ENCODE measurements around the gene CA12.

The CA12 gene

GRCh38 chr15:63389902-63390670 lies 8.4 kb upstream of the CA12 start:
- Histone ChIP-seq H3K9ac (ENCODE audit: low read length) (no peak overlapping the region), H2BK12ac (ENCODE audit: low read length in 2 of 2) (no peak overlapping the region), H4K91ac (ENCODE audit: low read length) (no peak overlapping the region), H3K14ac (ENCODE audit: low read length in 2 of 2) (no peak overlapping the region), H3K23ac (ENCODE audit: low read length in 2 of 2) (no peak overlapping the region), H3K4me1 (ENCODE audit: control insufficient read depth, insufficient read depth, low read depth, low read length) (no peaks in the 10 kb centered on the region), H2BK120ac (ENCODE audit: low read depth, low read length) (no peak overlapping the region), H3K36me3 (ENCODE audit: control insufficient read depth in 1 of 2, insufficient read depth in 2 of 2, low read depth in 1 of 2, low read length in 2 of 2) (no peaks in the 10 kb centered on the region), H3K18ac (ENCODE audit: low read depth in 1 of 2, low read length in 2 of 2) (no peak overlapping the region), H3K27ac (ENCODE audit: low read length, poor library complexity, severe bottlenecking) (no peak overlapping the region), H2AFZ (ENCODE audit: low read depth, low read length) (no peak overlapping the region), H2BK5ac (ENCODE audit: low read depth, low read length, poor library complexity, severe bottlenecking) (no peak overlapping the region), H3K4me3 (ENCODE audit: insufficient read depth in 1 of 2, low read depth in 1 of 2, low read length in 2 of 2) (no peak overlapping the region), H3K27me3 (ENCODE audit: control insufficient read depth in 1 of 2, insufficient read depth in 1 of 2, low read length in 2 of 2) (no peaks in the 10 kb centered on the region), H3K4me2 (ENCODE audit: low read length, poor library complexity, severe bottlenecking) (no peak overlapping the region), H2AK5ac (ENCODE audit: low read length, severe bottlenecking) (no peak overlapping the region), H3K9me3 (ENCODE audit: control insufficient read depth, low read length) (no peaks in the 10 kb centered on the region), H4K8ac (ENCODE audit: low read length) (no peak overlapping the region), H2BK15ac (ENCODE audit: low read depth, poor library complexity, severe bottlenecking) (no peak overlapping the region), H3K79me1 (replicated peaks; ENCODE audit: low read length, poor library complexity, severe bottlenecking) (no peaks in the 10 kb centered on the region), H3K4ac (ENCODE audit: low read depth in 1 of 2, low read length in 2 of 2) (no peak overlapping the region)
- 84% methylated on average over 6 of the region's 6 CpGs for WGBS
- no peak for DNase-seq

- H3K14ac ChIP-seq (ENCODE audit: low read length in 2 of 2), result no peak overlapping the region
- no peak overlapping the region for H2BK5ac ChIP-seq (ENCODE audit: low read depth, low read length, poor library complexity, severe bottlenecking)
- H2BK15ac ChIP-seq (ENCODE audit: low read depth, poor library complexity, severe bottlenecking), result no peak overlapping the region
- H3K27ac ChIP-seq (ENCODE audit: low read length, poor library complexity, severe bottlenecking), result no peak overlapping the region
- no peak overlapping the region for H4K8ac ChIP-seq (ENCODE audit: low read length)
- H2BK120ac ChIP-seq (ENCODE audit: low read depth, low read length), result no peak overlapping the region
- H2BK12ac ChIP-seq (ENCODE audit: low read length in 2 of 2), result no peak overlapping the region
- no peak overlapping the region for H3K4me2 ChIP-seq (ENCODE audit: low read length, poor library complexity, severe bottlenecking)
- H3K9me3 ChIP-seq (ENCODE audit: control insufficient read depth, low read length), result no peaks in the 10 kb centered on the region
- no peak overlapping the region for H2AFZ ChIP-seq (ENCODE audit: low read depth, low read length)
- H3K36me3 ChIP-seq (ENCODE audit: control insufficient read depth in 1 of 2, insufficient read depth in 2 of 2, low read depth in 1 of 2, low read length in 2 of 2), result no peaks in the 10 kb centered on the region
- no peaks in the 10 kb centered on the region for H3K79me1 ChIP-seq (replicated peaks; ENCODE audit: low read length, poor library complexity, severe bottlenecking)
- no peak overlapping the region for H3K4me3 ChIP-seq (ENCODE audit: insufficient read depth in 1 of 2, low read depth in 1 of 2, low read length in 2 of 2)
- no peak overlapping the region for H3K9ac ChIP-seq (ENCODE audit: low read length)
- WGBS, result 82% methylated on average over 5 of the region's 5 CpGs
- no peak overlapping the region for H3K4ac ChIP-seq (ENCODE audit: low read depth in 1 of 2, low read length in 2 of 2)
- no peaks in the 10 kb centered on the region for H3K4me1 ChIP-seq (ENCODE audit: control insufficient read depth, insufficient read depth, low read depth, low read length)
- H3K18ac ChIP-seq (ENCODE audit: low read depth in 1 of 2, low read length in 2 of 2), result no peak overlapping the region
- H3K23ac ChIP-seq (ENCODE audit: low read length in 2 of 2), result no peak overlapping the region
- DNase-seq, result no peak
- H2AK5ac ChIP-seq (ENCODE audit: low read length, severe bottlenecking), result no peak overlapping the region
- H4K91ac ChIP-seq (ENCODE audit: low read length), result no peak overlapping the region
- no peaks in the 10 kb centered on the region for H3K27me3 ChIP-seq (ENCODE audit: control insufficient read depth in 1 of 2, insufficient read depth in 1 of 2, low read length in 2 of 2)
Measured at GRCh38 chr15:63388511-63388910, 6.9 kb upstream of the CA12 start.

- Histone ChIP-seq H4K91ac (ENCODE audit: low read length) (no peak overlapping the region), H2AK5ac (ENCODE audit: low read length, severe bottlenecking) (no peak overlapping the region), H2BK15ac (ENCODE audit: low read depth, poor library complexity, severe bottlenecking) (no peak overlapping the region), H3K14ac (ENCODE audit: low read length in 2 of 2) (no peak overlapping the region), H3K18ac (ENCODE audit: low read depth in 1 of 2, low read length in 2 of 2) (no peak overlapping the region), H2BK120ac (ENCODE audit: low read depth, low read length) (no peak overlapping the region), H2BK5ac (ENCODE audit: low read depth, low read length, poor library complexity, severe bottlenecking) (no peak overlapping the region), H3K4me3 (ENCODE audit: insufficient read depth in 1 of 2, low read depth in 1 of 2, low read length in 2 of 2) (no peak overlapping the region), H2BK12ac (ENCODE audit: low read length in 2 of 2) (no peak overlapping the region), H3K23ac (ENCODE audit: low read length in 2 of 2) (no peak overlapping the region), H3K4me1 (ENCODE audit: control insufficient read depth, insufficient read depth, low read depth, low read length) (peaks cover 2% of the 10 kb centered on the region), H3K36me3 (ENCODE audit: control insufficient read depth in 1 of 2, insufficient read depth in 2 of 2, low read depth in 1 of 2, low read length in 2 of 2) (no peaks in the 10 kb centered on the region), H4K8ac (ENCODE audit: low read length) (no peak overlapping the region), H3K27me3 (ENCODE audit: control insufficient read depth in 1 of 2, insufficient read depth in 1 of 2, low read length in 2 of 2) (no peaks in the 10 kb centered on the region), H3K4me2 (ENCODE audit: low read length, poor library complexity, severe bottlenecking) (no peak overlapping the region), H3K4ac (ENCODE audit: low read depth in 1 of 2, low read length in 2 of 2) (no peak overlapping the region), H3K79me1 (replicated peaks; ENCODE audit: low read length, poor library complexity, severe bottlenecking) (no peaks in the 10 kb centered on the region), H3K27ac (ENCODE audit: low read length, poor library complexity, severe bottlenecking) (no peak overlapping the region), H3K9me3 (ENCODE audit: control insufficient read depth, low read length) (no peaks in the 10 kb centered on the region), H3K9ac (ENCODE audit: low read length) (no peak overlapping the region), H2AFZ (ENCODE audit: low read depth, low read length) (no peak overlapping the region)
- WGBS, result 74% methylated on average over 10 of the region's 11 CpGs
- no peak for DNase-seq
Measured at GRCh38 chr15:63387748-63388493, 6.3 kb upstream of the CA12 start.

GRCh38 chr15:63385911-63386531 lies 4.4 kb upstream of the CA12 start:
- Histone ChIP-seq H3K18ac (ENCODE audit: low read depth in 1 of 2, low read length in 2 of 2) (no peak overlapping the region), H4K8ac (ENCODE audit: low read length) (no peak overlapping the region), H3K4me1 (ENCODE audit: control insufficient read depth, insufficient read depth, low read depth, low read length) (peaks cover 11% of the 10 kb centered on the region), H2BK15ac (ENCODE audit: low read depth, poor library complexity, severe bottlenecking) (no peak overlapping the region), H2BK120ac (ENCODE audit: low read depth, low read length) (no peak overlapping the region), H3K14ac (ENCODE audit: low read length in 2 of 2) (no peak overlapping the region), H3K27ac (ENCODE audit: low read length, poor library complexity, severe bottlenecking) (no peak overlapping the region), H2BK5ac (ENCODE audit: low read depth, low read length, poor library complexity, severe bottlenecking) (no peak overlapping the region), H3K4me3 (ENCODE audit: insufficient read depth in 1 of 2, low read depth in 1 of 2, low read length in 2 of 2) (no peak overlapping the region), H3K36me3 (ENCODE audit: control insufficient read depth in 1 of 2, insufficient read depth in 2 of 2, low read depth in 1 of 2, low read length in 2 of 2) (no peaks in the 10 kb centered on the region), H3K9ac (ENCODE audit: low read length) (no peak overlapping the region), H3K4ac (ENCODE audit: low read depth in 1 of 2, low read length in 2 of 2) (no peak overlapping the region), H3K23ac (ENCODE audit: low read length in 2 of 2) (no peak overlapping the region), H3K9me3 (ENCODE audit: control insufficient read depth, low read length) (no peaks in the 10 kb centered on the region), H3K4me2 (ENCODE audit: low read length, poor library complexity, severe bottlenecking) (no peak overlapping the region), H4K91ac (ENCODE audit: low read length) (no peak overlapping the region), H2AK5ac (ENCODE audit: low read length, severe bottlenecking) (no peak overlapping the region), H3K79me1 (replicated peaks; ENCODE audit: low read length, poor library complexity, severe bottlenecking) (no peaks in the 10 kb centered on the region), H2BK12ac (ENCODE audit: low read length in 2 of 2) (no peak overlapping the region), H2AFZ (ENCODE audit: low read depth, low read length) (no peak overlapping the region), H3K27me3 (ENCODE audit: control insufficient read depth in 1 of 2, insufficient read depth in 1 of 2, low read length in 2 of 2) (no peaks in the 10 kb centered on the region)
- DNase-seq, result no peak
- no CpG with 5 or more reads among the region's 1 CpG for WGBS

All from mesenchymal stem cell (in vitro differentiated cells and primary cell).